ENCODE data around the gene C1orf105. TPM values are rescaled to one million over a fixed set of nuclear protein-coding genes. Genes with fewer than 3 reads are reported as not detected.

The C1orf105 gene
- total and polyA plus RNA-seq, 2 experiments from 2014 or later = not detected

GRCh38 chr1:172482044-172482443 is 61.6 kb downstream of the C1orf105 start:
- no peak for ATAC-seq
- H3K36me3 ChIP-seq (ENCODE audit: insufficient read depth) = no peaks in the 10 kb centered on the region

More at GRCh38 chr1:172482044-172482443, 61.6 kb downstream of the C1orf105 start:
- H3K79me2 ChIP-seq (replicated peaks; ENCODE audit: insufficient read depth) = no peaks in the 10 kb centered on the region
- no peaks in the 10 kb centered on the region for H3K27me3 ChIP-seq (ENCODE audit: insufficient read depth)
- no peak overlapping the region for H3K4me3 Mint-ChIP-seq
- no peak for DNase-seq (ENCODE audit: low spot score)
- H3K27ac Mint-ChIP-seq = no peak overlapping the region
- H3K27ac ChIP-seq (ENCODE audit: low read depth) = no peak overlapping the region
- H3K4me1 ChIP-seq (ENCODE audit: insufficient read depth) = no peaks in the 10 kb centered on the region; the same call in 1 of the 2 replicates
- H3K9me3 Mint-ChIP-seq = no peaks in the 10 kb centered on the region
- no peak overlapping the region for H2AFZ ChIP-seq
- peaks cover 12% of the 10 kb centered on the region for H3K4me1 Mint-ChIP-seq
- peaks cover 3% of the 10 kb centered on the region for H3K27me3 Mint-ChIP-seq (ENCODE audit: insufficient read depth, low read depth, poor library complexity)
- no peaks in the 10 kb centered on the region for H3F3A ChIP-seq (replicated peaks; ENCODE audit: low read depth)
- TF ChIP-seq JUNB (IDR thresholded peaks at IDR 0.05; ENCODE audit: unreplicated experiment) (no peak), POLR2AphosphoS5 (IDR thresholded peaks at IDR 0.05; ENCODE audit: low read depth) (no peak), STAT1 (IDR thresholded peaks at IDR 0.05; ENCODE audit: unreplicated experiment) (no peak), CREB1 (CRISPR knock-in tag; IDR thresholded peaks at IDR 0.05; ENCODE audit: low read depth) (no peak), EZH2 (IDR thresholded peaks at IDR 0.05; ENCODE audit: low read depth, unreplicated experiment) (no peak), EZH2phosphoT487 (IDR thresholded peaks at IDR 0.05; ENCODE audit: unreplicated experiment) (no peak), CTCF (conservative IDR thresholded peaks at IDR 0.05; ENCODE audit: low read depth in 2 of 2) (no peak)
- TF ChIP-seq, protein P1, sequence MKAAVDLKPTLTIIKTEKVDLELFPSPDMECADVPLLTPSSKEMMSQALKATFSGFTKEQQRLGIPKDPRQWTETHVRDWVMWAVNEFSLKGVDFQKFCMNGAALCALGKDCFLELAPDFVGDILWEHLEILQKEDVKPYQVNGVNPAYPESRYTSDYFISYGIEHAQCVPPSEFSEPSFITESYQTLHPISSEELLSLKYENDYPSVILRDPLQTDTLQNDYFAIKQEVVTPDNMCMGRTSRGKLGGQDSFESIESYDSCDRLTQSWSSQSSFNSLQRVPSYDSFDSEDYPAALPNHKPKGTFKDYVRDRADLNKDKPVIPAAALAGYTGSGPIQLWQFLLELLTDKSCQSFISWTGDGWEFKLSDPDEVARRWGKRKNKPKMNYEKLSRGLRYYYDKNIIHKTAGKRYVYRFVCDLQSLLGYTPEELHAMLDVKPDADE (IDR thresholded peaks at IDR 0.05) = no peak
- TF ChIP-seq, protein P2, sequence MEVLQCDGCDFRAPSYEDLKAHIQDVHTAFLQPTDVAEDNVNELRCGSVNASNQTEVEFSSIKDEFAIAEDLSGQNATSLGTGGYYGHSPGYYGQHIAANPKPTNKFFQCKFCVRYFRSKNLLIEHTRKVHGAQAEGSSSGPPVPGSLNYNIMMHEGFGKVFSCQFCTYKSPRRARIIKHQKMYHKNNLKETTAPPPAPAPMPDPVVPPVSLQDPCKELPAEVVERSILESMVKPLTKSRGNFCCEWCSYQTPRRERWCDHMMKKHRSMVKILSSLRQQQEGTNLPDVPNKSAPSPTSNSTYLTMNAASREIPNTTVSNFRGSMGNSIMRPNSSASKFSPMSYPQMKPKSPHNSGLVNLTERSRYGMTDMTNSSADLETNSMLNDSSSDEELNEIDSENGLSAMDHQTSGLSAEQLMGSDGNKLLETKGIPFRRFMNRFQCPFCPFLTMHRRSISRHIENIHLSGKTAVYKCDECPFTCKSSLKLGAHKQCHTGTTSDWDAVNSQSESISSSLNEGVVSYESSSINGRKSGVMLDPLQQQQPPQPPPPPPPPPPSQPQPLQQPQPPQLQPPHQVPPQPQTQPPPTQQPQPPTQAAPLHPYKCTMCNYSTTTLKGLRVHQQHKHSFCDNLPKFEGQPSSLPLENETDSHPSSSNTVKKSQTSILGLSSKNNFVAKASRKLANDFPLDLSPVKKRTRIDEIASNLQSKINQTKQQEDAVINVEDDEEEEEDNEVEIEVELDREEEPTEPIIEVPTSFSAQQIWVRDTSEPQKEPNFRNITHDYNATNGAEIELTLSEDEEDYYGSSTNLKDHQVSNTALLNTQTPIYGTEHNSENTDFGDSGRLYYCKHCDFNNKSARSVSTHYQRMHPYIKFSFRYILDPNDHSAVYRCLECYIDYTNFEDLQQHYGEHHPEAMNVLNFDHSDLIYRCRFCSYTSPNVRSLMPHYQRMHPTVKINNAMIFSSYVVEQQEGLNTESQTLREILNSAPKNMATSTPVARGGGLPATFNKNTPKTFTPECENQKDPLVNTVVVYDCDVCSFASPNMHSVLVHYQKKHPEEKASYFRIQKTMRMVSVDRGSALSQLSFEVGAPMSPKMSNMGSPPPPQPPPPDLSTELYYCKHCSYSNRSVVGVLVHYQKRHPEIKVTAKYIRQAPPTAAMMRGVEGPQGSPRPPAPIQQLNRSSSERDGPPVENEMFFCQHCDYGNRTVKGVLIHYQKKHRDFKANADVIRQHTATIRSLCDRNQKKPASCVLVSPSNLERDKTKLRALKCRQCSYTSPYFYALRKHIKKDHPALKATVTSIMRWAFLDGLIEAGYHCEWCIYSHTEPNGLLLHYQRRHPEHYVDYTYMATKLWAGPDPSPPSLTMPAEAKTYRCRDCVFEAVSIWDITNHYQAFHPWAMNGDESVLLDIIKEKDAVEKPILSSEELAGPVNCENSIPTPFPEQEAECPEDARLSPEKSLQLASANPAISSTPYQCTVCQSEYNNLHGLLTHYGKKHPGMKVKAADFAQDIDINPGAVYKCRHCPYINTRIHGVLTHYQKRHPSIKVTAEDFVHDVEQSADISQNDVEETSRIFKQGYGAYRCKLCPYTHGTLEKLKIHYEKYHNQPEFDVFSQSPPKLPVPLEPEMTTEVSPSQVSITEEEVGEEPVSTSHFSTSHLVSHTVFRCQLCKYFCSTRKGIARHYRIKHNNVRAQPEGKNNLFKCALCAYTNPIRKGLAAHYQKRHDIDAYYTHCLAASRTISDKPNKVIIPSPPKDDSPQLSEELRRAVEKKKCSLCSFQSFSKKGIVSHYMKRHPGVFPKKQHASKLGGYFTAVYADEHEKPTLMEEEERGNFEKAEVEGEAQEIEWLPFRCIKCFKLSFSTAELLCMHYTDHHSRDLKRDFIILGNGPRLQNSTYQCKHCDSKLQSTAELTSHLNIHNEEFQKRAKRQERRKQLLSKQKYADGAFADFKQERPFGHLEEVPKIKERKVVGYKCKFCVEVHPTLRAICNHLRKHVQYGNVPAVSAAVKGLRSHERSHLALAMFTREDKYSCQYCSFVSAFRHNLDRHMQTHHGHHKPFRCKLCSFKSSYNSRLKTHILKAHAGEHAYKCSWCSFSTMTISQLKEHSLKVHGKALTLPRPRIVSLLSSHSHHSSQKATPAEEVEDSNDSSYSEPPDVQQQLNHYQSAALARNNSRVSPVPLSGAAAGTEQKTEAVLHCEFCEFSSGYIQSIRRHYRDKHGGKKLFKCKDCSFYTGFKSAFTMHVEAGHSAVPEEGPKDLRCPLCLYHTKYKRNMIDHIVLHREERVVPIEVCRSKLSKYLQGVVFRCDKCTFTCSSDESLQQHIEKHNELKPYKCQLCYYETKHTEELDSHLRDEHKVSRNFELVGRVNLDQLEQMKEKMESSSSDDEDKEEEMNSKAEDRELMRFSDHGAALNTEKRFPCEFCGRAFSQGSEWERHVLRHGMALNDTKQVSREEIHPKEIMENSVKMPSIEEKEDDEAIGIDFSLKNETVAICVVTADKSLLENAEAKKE (CRISPR knock-in tag; IDR thresholded peaks at IDR 0.05) = no peak
- H3K9me2 ChIP-seq (ENCODE audit: insufficient read depth) = no peaks in the 10 kb centered on the region
- no peaks in the 10 kb centered on the region for H4K20me1 ChIP-seq (replicated peaks; ENCODE audit: insufficient read depth)
- no peak overlapping the region for H3K4me2 ChIP-seq
- H3K4me3 ChIP-seq = no peak overlapping the region
- H3K36me3 Mint-ChIP-seq (ENCODE audit: low read depth) = no peaks in the 10 kb centered on the region
